Activated naive CD4-positive, alpha-beta T cell treated with anti-CD3 and anti-CD28 coated beads for 36 hours (primary cell): ENCODE measurements around the gene LAMA2. TPM values are rescaled to one million over a fixed set of nuclear protein-coding genes. Genes with fewer than 3 reads are reported as not detected.

ENCODE experiments used
- CTCF ChIA-PET: fragments of 350-600 bp; sonication (Branson Sonifier 250); formaldehyde crosslinking; loops from one replicate; lab custom pipeline; 2021; ENCODE audit warnings: antibody characterized with exemption; lab: Charles Lee
- DNase-seq: peaks from one replicate; pipeline ENCODE4 v3.0.0-alpha.2; 2020
- H3K27ac Mint-ChIP-seq: one replicate; pipeline ENCODE4 v1.8.0; 2021; ENCODE audit warnings: mild to moderate bottlenecking, mixed read lengths
- H3K27me3 Mint-ChIP-seq: one replicate; pipeline ENCODE4 v1.8.0; 2021; ENCODE audit warnings: low read depth, mixed read lengths
- H3K36me3 Mint-ChIP-seq: one replicate; pipeline ENCODE4 v1.8.0; 2021; ENCODE audit warnings: low read depth, mixed read lengths
- H3K4me1 Mint-ChIP-seq: one replicate; pipeline ENCODE4 v1.8.0; 2021; ENCODE audit warnings: low read depth, mixed read lengths
- H3K4me3 Mint-ChIP-seq: one replicate; pipeline ENCODE4 v1.8.0; 2021; ENCODE audit warnings: mild to moderate bottlenecking, moderate library complexity, mixed read lengths
- H3K9me3 Mint-ChIP-seq: one replicate; pipeline ENCODE4 v1.8.0; 2021; ENCODE audit warnings: mixed read lengths
- intact Hi-C: fragments of 100-400 bp; cut with micrococcal nuclease; formaldehyde crosslinking; loops from one replicate; pipeline ENCODE4 v1.15.1; 2023
- total RNA-seq, 2 experiments: library from RNA; stranded (reverse); gene quantifications; one replicate each; pipeline ENCODE4 v1.2.3, GENCODE V29; 2021

Gene LAMA2
- total RNA-seq, 2 experiments from 2014 or later = 0.86 to 2.2 TPM

- no peaks in the 10 kb centered on the region for H3K9me3 Mint-ChIP-seq
- H3K4me1 Mint-ChIP-seq = peaks cover 14% of the 10 kb centered on the region
- H3K27me3 Mint-ChIP-seq = no peaks in the 10 kb centered on the region
- intact Hi-C loops = no loop called here
- H3K27ac Mint-ChIP-seq = no peak overlapping the region
- CTCF ChIA-PET = no interaction called here
- no peak for DNase-seq
- no peaks in the 10 kb centered on the region for H3K36me3 Mint-ChIP-seq
- H3K4me3 Mint-ChIP-seq = no peak overlapping the region
Observed at GRCh38 chr6:129276986-129277385, 394.0 kb downstream of the LAMA2 start.

GRCh38 chr6:129279343-129280292 lies 396.7 kb downstream of the LAMA2 start:
- Mint-ChIP-seq H3K27me3 (no peaks in the 10 kb centered on the region), H3K4me3 (no peak overlapping the region), H3K27ac (no peak overlapping the region), H3K36me3 (no peaks in the 10 kb centered on the region), H3K9me3 (no peaks in the 10 kb centered on the region), H3K4me1 (peaks cover 14% of the 10 kb centered on the region)
- intact Hi-C loops = loop anchor here (1.0 to 5.0 kb wide), 5 partner anchors 27 to 298 kb away; no protein-coding TSS in a partner anchor
- CTCF ChIA-PET = no interaction called here
- DNase-seq = no peak

- intact Hi-C loops = loop anchor here (1.0 to 5.0 kb wide), 5 partner anchors 28 to 297 kb away; no protein-coding TSS in a partner anchor
- Mint-ChIP-seq H3K4me3 (no peak overlapping the region), H3K4me1 (peaks cover 14% of the 10 kb centered on the region)
Observed at GRCh38 chr6:129280293-129280644, 397.3 kb downstream of the LAMA2 start.

GRCh38 chr6:129280749-129281148 lies 397.8 kb downstream of the LAMA2 start:
- no peaks in the 10 kb centered on the region for H3K27me3 Mint-ChIP-seq
- H3K4me1 Mint-ChIP-seq = peaks cover 14% of the 10 kb centered on the region
- CTCF ChIA-PET = no interaction called here
- H3K27ac Mint-ChIP-seq = peak overlapping the region; percentile 10
- intact Hi-C loops = loop anchor here (1.0 to 5.0 kb wide), 5 partner anchors 28 to 297 kb away; no protein-coding TSS in a partner anchor
- H3K36me3 Mint-ChIP-seq = no peaks in the 10 kb centered on the region
- no peaks in the 10 kb centered on the region for H3K9me3 Mint-ChIP-seq
- DNase-seq = peak; percentile 76
- peak overlapping the region; percentile 52 for H3K4me3 Mint-ChIP-seq

More at GRCh38 chr6:129280293-129280644, 397.3 kb downstream of the LAMA2 start:
- no peaks in the 10 kb centered on the region for H3K9me3 Mint-ChIP-seq
- DNase-seq = no peak
- no peak overlapping the region for H3K27ac Mint-ChIP-seq
- CTCF ChIA-PET = no interaction called here
- H3K36me3 Mint-ChIP-seq = no peaks in the 10 kb centered on the region
- H3K27me3 Mint-ChIP-seq = no peaks in the 10 kb centered on the region

GRCh38 chr6:129281168-129281796 lies 398.3 kb downstream of the LAMA2 start:
- H3K4me3 Mint-ChIP-seq = no peak overlapping the region
- H3K27ac Mint-ChIP-seq = no peak overlapping the region
- intact Hi-C loops = loop anchor here (2.0 to 5.0 kb wide), 3 partner anchors 90 to 296 kb away; no protein-coding TSS in a partner anchor
- H3K4me1 Mint-ChIP-seq = peaks cover 14% of the 10 kb centered on the region
- DNase-seq = no peak
- no peaks in the 10 kb centered on the region for H3K27me3 Mint-ChIP-seq
- no peaks in the 10 kb centered on the region for H3K36me3 Mint-ChIP-seq
- CTCF ChIA-PET = no interaction called here
- no peaks in the 10 kb centered on the region for H3K9me3 Mint-ChIP-seq

GRCh38 chr6:129282019-129282418 lies 399.1 kb downstream of the LAMA2 start:
- Mint-ChIP-seq H3K4me1 (peaks cover 14% of the 10 kb centered on the region), H3K9me3 (no peaks in the 10 kb centered on the region), H3K27me3 (no peaks in the 10 kb centered on the region), H3K27ac (no peak overlapping the region), H3K4me3 (no peak overlapping the region), H3K36me3 (no peaks in the 10 kb centered on the region)
- intact Hi-C loops = loop anchor here (5.0 kb wide), 2 partner anchors 165 to 295 kb away; no protein-coding TSS in a partner anchor
- DNase-seq = no peak
- CTCF ChIA-PET = no interaction called here

- no peak overlapping the region for H3K4me3 Mint-ChIP-seq
- no peak overlapping the region for H3K27ac Mint-ChIP-seq
- H3K9me3 Mint-ChIP-seq = no peaks in the 10 kb centered on the region
- no peaks in the 10 kb centered on the region for H3K36me3 Mint-ChIP-seq
- intact Hi-C loops = loop anchor here (5.0 kb wide), 2 partner anchors 163 to 293 kb away; no protein-coding TSS in a partner anchor
- DNase-seq = no peak
- CTCF ChIA-PET = no interaction called here
- peaks cover 4% of the 10 kb centered on the region for H3K27me3 Mint-ChIP-seq
- H3K4me1 Mint-ChIP-seq = peaks cover 16% of the 10 kb centered on the region
Observed at GRCh38 chr6:129284225-129284624, 401.3 kb downstream of the LAMA2 start.

GRCh38 chr6:129287231-129288177 lies 404.6 kb downstream of the LAMA2 start:
- no peak for DNase-seq
- intact Hi-C loops = no loop called here
- H3K27me3 Mint-ChIP-seq = peaks cover 4% of the 10 kb centered on the region
- H3K9me3 Mint-ChIP-seq = no peaks in the 10 kb centered on the region
- H3K4me1 Mint-ChIP-seq = peaks cover 2% of the 10 kb centered on the region
- H3K36me3 Mint-ChIP-seq = no peaks in the 10 kb centered on the region
- H3K27ac Mint-ChIP-seq = no peak overlapping the region
- CTCF ChIA-PET = no interaction called here
- no peak overlapping the region for H3K4me3 Mint-ChIP-seq

GRCh38 chr6:129289442-129289841 lies 406.5 kb downstream of the LAMA2 start:
- no peaks in the 10 kb centered on the region for H3K36me3 Mint-ChIP-seq
- peaks cover 2% of the 10 kb centered on the region for H3K4me1 Mint-ChIP-seq
- H3K4me3 Mint-ChIP-seq = no peak overlapping the region
- CTCF ChIA-PET = interaction anchor here (0.6 kb wide), 1 partner anchor 82 kb away, joined by 3 read pairs; no protein-coding TSS in a partner anchor
- H3K27ac Mint-ChIP-seq = no peak overlapping the region
- no peak for DNase-seq
- intact Hi-C loops = no loop called here
- H3K27me3 Mint-ChIP-seq = peaks cover 4% of the 10 kb centered on the region
- no peaks in the 10 kb centered on the region for H3K9me3 Mint-ChIP-seq

- H3K27ac Mint-ChIP-seq = no peak overlapping the region
- peaks cover 2% of the 10 kb centered on the region for H3K4me1 Mint-ChIP-seq
- DNase-seq = no peak
- intact Hi-C loops = no loop called here
- CTCF ChIA-PET = no interaction called here
- no peaks in the 10 kb centered on the region for H3K9me3 Mint-ChIP-seq
- H3K36me3 Mint-ChIP-seq = no peaks in the 10 kb centered on the region
- peaks cover 4% of the 10 kb centered on the region for H3K27me3 Mint-ChIP-seq
- no peak overlapping the region for H3K4me3 Mint-ChIP-seq
Observed at GRCh38 chr6:129292836-129293235, 409.9 kb downstream of the LAMA2 start.

GRCh38 chr6:129297592-129297991 lies 414.7 kb downstream of the LAMA2 start:
- Mint-ChIP-seq H3K27ac (no peak overlapping the region), H3K9me3 (no peaks in the 10 kb centered on the region), H3K4me3 (no peak overlapping the region), H3K4me1 (no peaks in the 10 kb centered on the region), H3K36me3 (no peaks in the 10 kb centered on the region), H3K27me3 (peaks cover 2% of the 10 kb centered on the region)
- CTCF ChIA-PET = no interaction called here
- DNase-seq = no peak
- intact Hi-C loops = no loop called here

GRCh38 chr6:129302671-129303070 lies 419.7 kb downstream of the LAMA2 start:
- Mint-ChIP-seq H3K4me1 (no peaks in the 10 kb centered on the region), H3K27me3 (peaks cover 5% of the 10 kb centered on the region), H3K4me3 (no peak overlapping the region), H3K27ac (no peak overlapping the region), H3K36me3 (no peaks in the 10 kb centered on the region), H3K9me3 (no peaks in the 10 kb centered on the region)
- no peak for DNase-seq
- intact Hi-C loops = no loop called here
- CTCF ChIA-PET = no interaction called here
